GM21576 (cell line): Measurements from ENCODE around the gene RBMX.
"Not testable (repeated sequence)": the region's sequence is repeated elsewhere in the genome, so short reads cannot be mapped to it uniquely, and the experiment has no call there.

Experiments used
- ATAC-seq: cut with Tn5 transposase; IDR thresholded peaks from one replicate; pipeline ENCODE4 v1.9.1; 2021; ENCODE audit warnings: mild to moderate bottlenecking, moderate library complexity; ENCODE audit not compliant: unreplicated experiment

Gene RBMX

DNA sequence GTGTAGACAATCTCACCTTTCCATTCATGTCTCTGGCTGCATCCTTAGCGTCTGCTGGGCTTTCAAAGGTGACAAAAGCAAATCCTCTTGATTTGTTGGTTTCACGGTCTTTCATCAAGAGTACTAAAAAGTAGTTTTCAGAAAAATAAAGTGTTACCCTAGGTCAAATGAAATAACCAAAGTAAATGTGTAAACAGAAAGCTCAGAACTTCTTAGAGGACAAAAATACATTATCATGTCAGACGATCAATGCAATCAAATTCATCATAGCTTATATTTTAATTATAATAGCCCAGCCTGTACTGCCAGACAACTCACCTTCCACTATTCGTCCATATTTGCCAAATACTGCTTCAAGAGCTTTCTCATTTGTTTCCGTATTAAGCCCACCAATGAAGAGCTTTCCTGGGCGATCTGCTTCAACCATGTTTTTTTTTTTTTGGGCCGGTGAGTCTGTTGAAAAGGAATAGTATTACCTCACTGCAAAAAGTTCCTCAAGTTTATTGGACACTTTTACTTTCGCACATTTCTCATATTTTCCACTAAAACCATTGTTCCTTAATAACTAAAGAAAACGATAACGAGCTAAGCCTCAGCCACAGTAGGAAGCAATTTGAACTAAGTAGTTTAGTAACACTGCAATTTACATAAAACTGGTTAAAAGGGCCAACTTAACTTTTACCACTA lies 1.4 kb downstream of the RBMX start:
- ATAC-seq, result no peak

DNA sequence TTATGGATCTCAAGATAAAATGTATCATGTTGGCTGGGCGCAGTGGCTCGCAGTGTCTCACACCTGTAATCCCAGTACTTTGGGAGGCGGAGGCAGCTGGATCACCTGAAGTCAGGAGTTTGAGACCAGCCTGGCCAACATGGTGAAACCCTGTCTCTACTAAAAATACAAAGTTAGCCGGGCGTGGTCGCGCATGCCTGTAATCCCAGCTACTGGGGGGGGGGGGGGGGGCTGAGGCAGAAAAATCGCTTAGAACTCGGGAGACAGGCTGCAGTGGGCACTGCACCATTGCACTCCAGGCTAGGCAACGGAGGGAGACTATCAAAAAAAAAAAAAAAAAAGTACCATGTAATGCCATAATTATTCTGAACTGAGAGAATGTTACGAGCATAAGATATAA lies 2.1 kb downstream of the RBMX start:
- no peak for ATAC-seq

- ATAC-seq, result not testable (repeated sequence)
Observed at GRCh38 chrX:136874114-136874513, 6.4 kb downstream of the RBMX start.

- ATAC-seq, result not testable (repeated sequence)
Observed at GRCh38 chrX:136873210-136873609, 7.3 kb downstream of the RBMX start.

- no peak for ATAC-seq
Observed at GRCh38 chrX:136872091-136872700, 8.3 kb downstream of the RBMX start.

GRCh38 chrX:136870064-136870463 lies 10.5 kb downstream of the RBMX start:
- ATAC-seq, result no peak

- ATAC-seq, result no peak
Observed at GRCh38 chrX:136868283-136869055, 12.1 kb downstream of the RBMX start.

DNA sequence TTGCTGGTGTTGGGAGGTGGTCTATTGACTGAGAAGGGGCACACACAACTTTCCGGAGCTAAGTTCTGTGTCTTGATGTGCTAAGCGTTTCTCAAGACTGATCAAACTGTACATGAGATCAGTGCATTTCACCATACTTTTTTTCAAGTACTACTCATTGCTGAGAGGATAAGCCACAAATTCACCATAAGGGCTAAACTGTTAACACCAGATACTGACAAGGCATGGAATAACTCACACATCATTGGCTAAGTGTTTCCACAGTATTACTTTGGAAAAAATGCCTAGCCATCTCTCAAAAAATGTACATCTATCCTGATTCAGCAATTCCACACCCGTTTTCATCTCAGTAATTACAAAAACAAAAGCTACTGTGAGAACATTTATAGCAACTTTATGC lies 13.0 kb downstream of the RBMX start:
- no peak for ATAC-seq

GRCh38 chrX:136867096-136867491 lies 13.4 kb downstream of the RBMX start:
- no peak for ATAC-seq

GRCh38 chrX:136866337-136867095 lies 14.0 kb downstream of the RBMX start:
- no peak for ATAC-seq

GRCh38 chrX:136865270-136866158 lies 15.0 kb downstream of the RBMX start:
- no peak for ATAC-seq

GRCh38 chrX:136863826-136864225 lies 16.7 kb downstream of the RBMX start:
- ATAC-seq, result no peak

- no peak for ATAC-seq
Observed at GRCh38 chrX:136862546-136862945, 18.0 kb downstream of the RBMX start.

DNA sequence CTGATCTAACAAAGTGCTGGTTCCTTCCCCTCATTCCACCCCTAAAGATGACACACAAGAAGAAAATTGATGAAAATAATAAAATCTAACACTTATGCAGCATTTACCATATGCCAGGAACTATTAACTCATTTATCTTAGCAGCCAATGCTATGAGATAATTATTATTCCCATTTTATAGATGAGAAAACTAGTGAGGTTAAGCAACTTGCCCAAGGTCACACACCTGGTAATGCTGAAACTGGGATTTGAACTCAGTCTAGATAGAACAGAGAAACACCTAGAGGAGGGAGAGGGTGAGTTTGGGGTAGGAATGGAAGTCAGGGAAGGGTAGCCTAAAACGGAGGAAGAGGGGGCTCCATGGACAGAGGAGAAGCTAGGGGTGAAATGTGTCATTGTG lies 18.6 kb downstream of the RBMX start:
- ATAC-seq, result no peak

DNA sequence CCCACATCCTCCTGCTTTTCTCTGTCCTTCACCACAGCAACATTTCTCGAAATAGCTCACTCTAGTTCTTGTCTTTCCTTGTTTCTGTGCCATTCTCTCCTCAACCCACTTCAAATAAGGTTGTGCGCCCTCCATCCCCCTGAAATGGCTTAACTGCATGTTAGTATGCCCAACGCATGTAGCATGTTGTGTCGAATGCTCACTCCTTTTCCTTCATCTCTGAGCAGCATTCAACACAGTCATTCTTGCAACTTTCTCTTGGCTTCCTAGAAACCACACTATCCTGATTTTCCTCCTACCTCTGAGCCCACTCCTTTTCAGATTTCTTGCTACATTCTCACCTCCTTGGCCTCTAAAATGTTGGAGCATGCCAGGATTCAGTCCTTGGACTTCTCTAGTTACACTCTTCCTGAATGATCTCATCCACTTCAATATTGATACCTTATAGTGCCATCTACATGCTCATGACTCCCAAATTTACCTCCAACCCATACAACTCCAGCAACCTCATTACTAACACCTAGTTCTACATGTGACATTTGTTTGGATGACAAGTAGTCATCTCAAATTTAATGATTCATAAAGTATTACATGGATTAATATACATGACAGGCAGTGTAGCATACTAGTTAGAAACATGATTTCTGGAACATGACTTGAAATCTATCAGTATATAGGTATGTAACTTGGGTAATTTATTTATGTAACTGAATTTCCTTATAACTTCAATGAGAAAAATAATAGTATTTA lies 22.3 kb downstream of the RBMX start:
- ATAC-seq, result no peak

GRCh38 chrX:136856551-136856950 lies 24.0 kb downstream of the RBMX start:
- ATAC-seq, result peak; percentile 79

DNA sequence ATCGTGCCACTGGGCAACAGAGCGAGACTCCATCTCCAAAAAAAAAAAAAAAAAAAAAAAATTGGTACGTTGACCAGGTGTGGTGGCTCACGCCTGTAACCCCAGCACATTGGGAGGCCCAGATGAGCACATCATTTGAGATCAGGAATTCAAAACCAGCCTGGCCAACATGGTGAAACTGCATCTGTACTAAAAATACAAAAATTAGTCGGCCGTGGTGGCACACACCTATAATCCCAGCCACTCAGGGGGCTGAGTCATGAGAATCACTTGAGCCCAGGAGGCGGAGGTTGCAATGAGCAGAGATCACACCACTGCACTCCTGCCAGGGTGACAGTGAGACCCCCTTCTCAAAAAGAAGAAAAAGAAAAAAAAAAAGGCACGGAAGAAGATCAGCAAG lies 24.5 kb downstream of the RBMX start:
- no peak for ATAC-seq

GRCh38 chrX:136851526-136851925 lies 29.0 kb downstream of the RBMX start:
- ATAC-seq, result no peak

GRCh38 chrX:136850441-136851175 lies 29.9 kb downstream of the RBMX start:
- no peak for ATAC-seq
